Stimulated activated CD8-positive, alpha-beta memory T cell treated with anti-CD3 and anti-CD28 coated beads, Interleukin-12 subunit alpha, Interleukin-12 subunit beta, amount 100 ng/mL, for 1 hour (primary cell): Measurements from ENCODE around the gene HBD.

Experiments
- DNase-seq: peaks from one replicate; pipeline ENCODE4 v3.0.0-alpha.2; 2020; ENCODE audit warnings: low read depth

The HBD gene

DNA sequence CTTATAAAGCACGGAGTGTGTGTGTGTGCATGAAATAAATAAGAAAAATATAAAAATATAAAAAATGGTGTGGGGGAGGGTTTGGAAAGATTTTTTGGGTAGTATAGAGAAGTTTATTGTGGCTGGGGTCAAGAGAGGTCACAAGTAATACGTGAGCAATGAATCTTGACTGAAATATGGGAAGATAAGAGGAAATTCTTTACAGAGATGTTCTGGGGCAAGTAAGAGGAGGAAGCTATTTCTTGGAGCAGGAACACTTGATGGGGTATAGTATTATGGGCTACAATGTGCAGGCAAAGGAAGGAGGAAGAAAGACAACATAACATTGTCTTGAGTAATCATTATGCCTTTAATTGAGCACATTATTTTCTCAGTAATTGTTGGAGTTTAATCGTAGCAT lies 2.1 kb downstream of the HBD start:
- DNase-seq, result no peak

GRCh38 chr11:5231111-5231510 lies 3.2 kb downstream of the HBD start:
- no peak for DNase-seq

GRCh38 chr11:5230266-5230665 lies 4.0 kb downstream of the HBD start:
- DNase-seq, result no peak

DNA sequence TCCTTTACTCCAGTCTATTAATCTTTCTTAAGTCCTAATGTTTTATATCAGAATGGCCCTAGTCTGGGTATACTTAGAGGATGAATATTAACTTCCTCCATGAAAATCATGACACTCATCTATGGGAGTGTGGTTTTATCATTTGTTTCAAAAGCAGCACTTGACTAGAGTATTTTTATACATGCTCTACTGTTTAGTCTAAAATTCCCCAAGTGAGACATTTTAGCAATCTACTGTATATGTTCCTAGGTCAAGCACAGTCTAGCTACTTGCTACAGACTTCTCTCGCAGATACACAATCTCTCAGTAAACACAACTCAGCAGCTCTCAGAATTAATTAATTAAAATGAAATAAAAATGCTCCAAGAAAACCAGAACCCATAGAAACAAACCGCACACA lies 4.5 kb downstream of the HBD start:
- DNase-seq, result no peak

DNA sequence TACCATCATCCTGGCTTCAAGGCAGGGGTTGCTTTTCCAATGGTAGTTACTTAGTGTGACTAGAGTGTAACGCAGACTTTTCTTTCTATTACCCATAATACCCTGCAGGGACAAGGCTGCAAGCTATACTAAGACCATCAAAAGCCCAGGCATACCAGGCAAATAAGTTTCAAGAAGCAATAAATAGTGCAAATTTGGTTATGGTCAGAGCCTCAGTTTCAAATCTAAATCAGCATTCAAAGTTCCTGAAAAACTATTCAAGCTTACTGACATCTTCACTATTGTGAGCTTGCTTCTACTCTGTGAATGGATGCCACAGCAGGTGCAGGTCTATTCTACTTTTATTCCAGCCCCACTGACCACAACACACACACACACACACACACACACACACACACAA lies 4.9 kb downstream of the HBD start:
- DNase-seq, result no peak

GRCh38 chr11:5228124-5228523 lies 6.2 kb downstream of the HBD start:
- no peak for DNase-seq

- no peak for DNase-seq
Measured at GRCh38 chr11:5227681-5228080, 6.6 kb downstream of the HBD start.

DNA sequence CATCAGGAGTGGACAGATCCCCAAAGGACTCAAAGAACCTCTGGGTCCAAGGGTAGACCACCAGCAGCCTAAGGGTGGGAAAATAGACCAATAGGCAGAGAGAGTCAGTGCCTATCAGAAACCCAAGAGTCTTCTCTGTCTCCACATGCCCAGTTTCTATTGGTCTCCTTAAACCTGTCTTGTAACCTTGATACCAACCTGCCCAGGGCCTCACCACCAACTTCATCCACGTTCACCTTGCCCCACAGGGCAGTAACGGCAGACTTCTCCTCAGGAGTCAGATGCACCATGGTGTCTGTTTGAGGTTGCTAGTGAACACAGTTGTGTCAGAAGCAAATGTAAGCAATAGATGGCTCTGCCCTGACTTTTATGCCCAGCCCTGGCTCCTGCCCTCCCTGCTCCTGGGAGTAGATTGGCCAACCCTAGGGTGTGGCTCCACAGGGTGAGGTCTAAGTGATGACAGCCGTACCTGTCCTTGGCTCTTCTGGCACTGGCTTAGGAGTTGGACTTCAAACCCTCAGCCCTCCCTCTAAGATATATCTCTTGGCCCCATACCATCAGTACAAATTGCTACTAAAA lies 7.5 kb downstream of the HBD start, which contains the start of gene HBB:
HBB (minus strand) TSS at position 340 of the 579 bp plus-strand sequence; CDS start at position 290, 50 bp downstream.
- DNase-seq, result no peak

- DNase-seq, result no peak
Measured at GRCh38 chr11:5225480-5225871, 8.8 kb downstream of the HBD start.

GRCh38 chr11:5224538-5225479 lies 9.5 kb downstream of the HBD start:
- DNase-seq, result no peak

DNA sequence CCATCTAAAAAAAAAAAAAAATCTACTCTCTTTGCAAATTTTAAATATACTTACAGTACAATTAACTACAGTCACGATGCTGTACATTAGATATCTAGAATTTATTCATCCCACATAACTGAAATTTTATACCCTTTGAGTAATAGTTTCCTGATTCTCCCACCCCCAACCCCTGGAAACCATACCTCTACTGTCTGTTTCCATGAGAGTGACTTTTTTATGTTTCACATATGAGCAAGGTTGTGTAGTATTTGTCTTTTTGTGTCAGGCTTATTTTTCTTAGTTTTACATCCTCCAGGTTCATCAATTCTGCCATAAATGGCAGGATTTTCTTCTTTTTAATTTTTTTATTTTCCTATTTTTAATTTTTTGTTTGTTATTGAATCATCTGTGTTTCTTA lies 10.6 kb downstream of the HBD start:
- DNase-seq, result no peak

DNA sequence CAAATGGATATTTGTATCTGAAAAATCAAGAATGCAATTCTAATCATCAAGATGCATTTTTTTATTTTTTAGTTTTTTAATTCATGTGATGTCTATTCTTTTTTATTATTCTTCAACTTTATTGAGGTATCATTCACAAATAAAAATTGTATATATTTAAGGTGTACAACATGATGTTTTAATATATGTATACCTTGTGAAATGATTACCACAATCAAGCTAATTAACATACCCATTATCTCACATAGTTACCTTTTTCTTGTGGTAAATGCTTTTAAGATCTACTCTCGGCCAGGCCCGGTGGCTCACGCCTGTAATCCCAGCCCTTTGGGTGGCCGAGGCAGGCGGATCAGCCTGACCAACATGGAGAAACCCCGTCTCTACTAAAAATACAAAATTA lies 11.1 kb downstream of the HBD start:
- no peak for DNase-seq

GRCh38 chr11:5210376-5210885 lies 23.9 kb downstream of the HBD start:
- DNase-seq, result no peak

DNA sequence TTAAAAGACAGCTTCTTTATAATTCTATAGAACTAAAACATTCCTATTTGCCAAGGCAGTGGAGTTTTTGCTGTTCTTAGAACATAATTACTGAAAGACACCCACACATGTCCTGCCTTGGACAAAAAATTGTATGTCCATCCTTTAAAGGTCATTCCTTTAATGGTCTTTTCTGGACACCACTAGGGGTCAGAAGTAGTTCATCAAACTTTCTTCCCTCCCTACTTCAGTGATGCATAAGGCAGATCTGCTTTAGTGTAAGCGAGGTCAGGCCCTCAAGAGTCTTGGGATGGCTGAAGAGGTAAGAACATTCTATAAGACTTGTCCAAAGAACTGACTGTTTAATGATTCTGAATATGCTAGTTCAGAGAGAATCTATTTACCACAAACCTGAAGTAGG lies 29.5 kb downstream of the HBD start:
- DNase-seq, result no peak

- DNase-seq, result no peak
Measured at GRCh38 chr11:5203366-5203765, 30.9 kb downstream of the HBD start.

DNA sequence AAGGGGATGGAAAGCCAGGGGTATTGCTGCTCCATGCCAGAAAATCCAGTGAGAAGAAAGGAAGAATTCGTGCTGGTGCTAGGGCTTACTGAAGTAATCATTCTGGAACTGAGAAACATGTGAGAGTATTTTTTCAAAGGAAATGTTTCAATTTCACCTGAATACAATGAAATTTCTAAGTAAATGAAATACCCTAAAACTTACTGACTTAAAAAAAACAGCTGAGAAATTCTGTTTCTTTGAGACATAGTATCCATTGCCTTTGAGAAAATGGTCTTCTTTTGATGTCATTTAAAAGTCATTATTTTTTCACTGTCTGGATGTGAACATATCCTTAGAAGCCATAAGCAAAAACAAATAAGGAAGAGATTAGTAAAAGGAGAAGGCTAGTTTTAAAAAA lies 33.7 kb downstream of the HBD start, which contains the start of gene OR51V1:
OR51V1 (minus strand) TSS at position 101 of the 400 bp plus-strand sequence; CDS start at position 101, 0 bp downstream.
- no peak for DNase-seq

DNA sequence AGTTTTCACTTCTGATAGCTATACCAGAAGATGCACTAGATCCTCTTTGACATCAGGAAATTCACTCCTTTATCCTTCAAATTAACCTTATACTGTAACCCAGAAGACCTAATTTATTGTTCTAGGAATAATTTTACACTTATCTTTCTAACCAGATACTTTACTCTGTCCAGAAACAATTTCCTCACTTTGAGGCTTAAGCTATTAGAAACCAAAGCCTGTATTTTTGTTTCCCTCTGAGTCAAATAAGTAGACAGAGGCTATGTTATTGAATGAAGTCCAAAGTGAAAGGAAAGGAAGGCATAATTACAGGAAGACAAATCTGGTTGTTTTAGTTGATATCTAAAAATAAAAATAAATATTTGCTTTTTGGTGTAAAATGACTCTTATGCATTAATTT lies 36.0 kb downstream of the HBD start:
- no peak for DNase-seq

DNA sequence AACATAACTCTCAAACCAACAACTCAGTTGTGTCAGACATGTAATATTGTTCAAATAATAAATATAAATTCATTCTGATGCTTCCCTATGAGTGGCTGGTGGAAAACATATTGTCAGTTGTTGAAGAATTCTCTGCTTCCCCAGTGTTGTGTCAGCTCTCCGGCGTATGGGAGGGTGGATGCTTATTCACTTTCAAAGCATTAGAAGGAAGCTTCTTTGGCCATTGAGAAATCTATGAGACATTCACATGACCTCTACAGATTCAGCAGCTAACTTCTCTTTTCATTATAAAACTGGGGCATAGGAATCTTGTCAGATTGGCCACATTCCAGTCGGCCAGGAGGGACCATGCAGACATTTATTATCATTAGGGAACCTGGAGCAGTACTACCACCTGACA lies 36.7 kb downstream of the HBD start:
- DNase-seq, result no peak

- DNase-seq, result no peak
Measured at GRCh38 chr11:5196731-5197130, 37.6 kb downstream of the HBD start.

DNA sequence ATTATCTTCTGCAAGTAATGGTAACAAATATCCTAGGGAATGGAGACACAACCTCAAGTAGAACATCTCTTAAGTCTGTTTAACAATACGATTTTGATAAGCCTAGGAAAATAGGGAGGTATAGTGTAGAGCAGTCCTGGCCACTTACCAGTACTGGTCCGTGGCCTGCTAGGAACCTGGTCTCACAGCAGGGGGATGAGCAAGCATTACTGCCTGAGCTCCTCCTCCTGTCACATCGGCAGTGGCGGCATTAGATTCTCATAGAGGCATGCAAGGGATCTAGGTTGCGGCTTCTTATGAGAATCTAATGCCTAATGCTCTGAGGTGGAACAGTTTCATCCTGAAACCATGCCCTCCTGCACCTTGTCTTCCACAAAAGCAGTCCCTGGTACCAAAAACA lies 38.2 kb downstream of the HBD start:
- DNase-seq, result no peak

GRCh38 chr11:5192738-5193137 lies 41.5 kb downstream of the HBD start:
- no peak for DNase-seq

- DNase-seq, result no peak
Measured at GRCh38 chr11:5188201-5188600, 46.1 kb downstream of the HBD start.
